RWPE2 (cell line): Measurements from ENCODE around the gene ZFP91.

Experiments
- ATAC-seq: fragments of 200-7000 bp; cut with Tn5 transposase; 3 replicates; pipeline ENCODE4 v1.9.1; 2021; ENCODE audit warnings: low read depth
- DNase-seq: peaks from one replicate; pipeline ENCODE4 v3.0.0-alpha.2; 2020; ENCODE audit warnings: low spot score
- H3K27ac ChIP-seq: fragments of 450-650 bp; 2 replicates; pipeline ENCODE4 v1.5.1; 2017; ENCODE audit warnings: mild to moderate bottlenecking; ENCODE audit not compliant: poor library complexity, severe bottlenecking
- H3K27me3 ChIP-seq: fragments of 250-450 bp; sonication (Bioruptor Pico); 2 replicates; pipeline ENCODE4 v1.5.1; 2021; ENCODE audit warnings: mild to moderate bottlenecking, moderate library complexity; ENCODE audit not compliant: insufficient read depth, poor library complexity, severe bottlenecking
- H3K36me3 ChIP-seq: fragments of 250-450 bp; sonication (Bioruptor Pico); 2 replicates; pipeline ENCODE4 v1.5.1; 2020; ENCODE audit warnings: low read depth, mild to moderate bottlenecking, moderate library complexity
- H3K4me1 ChIP-seq: fragments of 250-450 bp; sonication (Bioruptor Pico); 2 replicates; pipeline ENCODE4 v1.5.1; 2021; ENCODE audit warnings: mild to moderate bottlenecking, moderate library complexity; ENCODE audit not compliant: insufficient read depth, poor library complexity, severe bottlenecking
- H3K4me3 ChIP-seq: fragments of 250-450 bp; sonication (Bioruptor Pico); 2 replicates; pipeline ENCODE4 v1.5.1; 2021; ENCODE audit warnings: mild to moderate bottlenecking, moderate library complexity; ENCODE audit not compliant: severe bottlenecking
- H3K9me3 ChIP-seq: fragments of 250-450 bp; sonication (Bioruptor Pico); 2 replicates; pipeline ENCODE4 v1.5.1; 2021; ENCODE audit warnings: mild to moderate bottlenecking, moderate library complexity; ENCODE audit not compliant: severe bottlenecking
- TF ChIP-seq, protein P1 (sequence below): fragments of 450-650 bp; IDR thresholded peaks from one replicate; pipeline ENCODE4 v1.5.1; 2017; ENCODE audit warnings: mild to moderate bottlenecking, moderate library complexity; ENCODE audit not compliant: poor library complexity, severe bottlenecking

The ZFP91 gene

DNA sequence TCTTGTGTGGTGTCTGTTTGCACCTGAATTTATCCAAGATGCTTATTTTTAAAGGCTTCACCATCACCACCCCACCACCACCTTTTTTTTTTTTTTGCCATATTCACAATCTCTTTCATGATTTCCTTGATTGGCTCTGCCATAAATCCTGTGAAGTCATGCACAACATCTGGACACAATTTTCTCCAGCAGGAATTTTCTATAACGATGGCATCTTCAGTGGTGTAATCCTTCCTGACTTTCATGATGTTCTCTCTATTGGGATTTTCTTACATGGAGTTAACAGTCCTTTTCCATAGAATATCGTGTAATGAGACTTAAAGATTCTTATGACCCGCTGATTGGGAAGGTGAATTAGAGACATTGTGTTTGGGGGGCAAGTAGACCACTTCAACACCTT, 17.8 kb downstream of the ZFP91 start:
- Histone ChIP-seq H3K9me3 (no peaks in the 10 kb centered on the region), H3K27ac (no peak overlapping the region), H3K36me3 (peaks cover 54% of the 10 kb centered on the region), H3K4me3 (no peak overlapping the region), H3K27me3 (no peaks in the 10 kb centered on the region), H3K4me1 (peaks cover 6% of the 10 kb centered on the region)
- ATAC-seq (no peak), DNase-seq (no peak)
- TF ChIP-seq, protein P1, sequence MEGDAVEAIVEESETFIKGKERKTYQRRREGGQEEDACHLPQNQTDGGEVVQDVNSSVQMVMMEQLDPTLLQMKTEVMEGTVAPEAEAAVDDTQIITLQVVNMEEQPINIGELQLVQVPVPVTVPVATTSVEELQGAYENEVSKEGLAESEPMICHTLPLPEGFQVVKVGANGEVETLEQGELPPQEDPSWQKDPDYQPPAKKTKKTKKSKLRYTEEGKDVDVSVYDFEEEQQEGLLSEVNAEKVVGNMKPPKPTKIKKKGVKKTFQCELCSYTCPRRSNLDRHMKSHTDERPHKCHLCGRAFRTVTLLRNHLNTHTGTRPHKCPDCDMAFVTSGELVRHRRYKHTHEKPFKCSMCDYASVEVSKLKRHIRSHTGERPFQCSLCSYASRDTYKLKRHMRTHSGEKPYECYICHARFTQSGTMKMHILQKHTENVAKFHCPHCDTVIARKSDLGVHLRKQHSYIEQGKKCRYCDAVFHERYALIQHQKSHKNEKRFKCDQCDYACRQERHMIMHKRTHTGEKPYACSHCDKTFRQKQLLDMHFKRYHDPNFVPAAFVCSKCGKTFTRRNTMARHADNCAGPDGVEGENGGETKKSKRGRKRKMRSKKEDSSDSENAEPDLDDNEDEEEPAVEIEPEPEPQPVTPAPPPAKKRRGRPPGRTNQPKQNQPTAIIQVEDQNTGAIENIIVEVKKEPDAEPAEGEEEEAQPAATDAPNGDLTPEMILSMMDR = no peak

DNA sequence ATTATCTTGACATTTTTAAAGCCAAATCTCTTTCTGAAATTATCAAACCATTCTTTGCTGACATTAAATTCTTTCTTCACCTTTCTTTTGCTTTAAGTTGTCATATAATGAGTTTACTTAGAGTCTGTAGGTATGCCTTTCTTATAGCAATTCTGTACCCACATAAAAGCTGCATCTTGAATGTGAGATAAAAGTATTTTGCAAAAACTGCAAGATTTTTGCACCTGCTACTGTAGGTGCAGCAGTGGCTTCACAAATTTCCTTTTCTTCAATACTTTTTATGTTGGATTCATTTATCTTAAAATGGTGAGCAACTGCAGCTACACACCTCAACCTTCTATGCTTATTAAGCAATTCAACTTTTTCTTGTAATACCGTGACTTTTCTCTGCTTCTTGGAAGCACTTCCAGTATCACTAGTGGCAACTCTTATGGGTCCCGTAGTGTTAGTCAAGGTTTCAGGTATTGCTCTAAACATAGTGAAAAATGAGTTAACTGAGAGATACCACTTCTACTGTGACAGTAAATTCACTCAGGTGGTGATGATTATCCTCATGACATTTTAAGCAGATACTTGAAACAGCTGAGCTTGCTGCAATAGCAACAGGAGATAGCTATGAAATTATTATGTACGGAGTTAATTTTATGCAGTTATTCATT, 18.8 kb downstream of the ZFP91 start:
- no peak for ATAC-seq
- TF ChIP-seq, protein P1 = no peak
- Histone ChIP-seq H3K4me3 (no peak overlapping the region), H3K27me3 (no peaks in the 10 kb centered on the region), H3K27ac (no peak overlapping the region), H3K4me1 (peaks cover 4% of the 10 kb centered on the region), H3K9me3 (no peaks in the 10 kb centered on the region), H3K36me3 (peaks cover 56% of the 10 kb centered on the region)
- no peak for DNase-seq

DNA sequence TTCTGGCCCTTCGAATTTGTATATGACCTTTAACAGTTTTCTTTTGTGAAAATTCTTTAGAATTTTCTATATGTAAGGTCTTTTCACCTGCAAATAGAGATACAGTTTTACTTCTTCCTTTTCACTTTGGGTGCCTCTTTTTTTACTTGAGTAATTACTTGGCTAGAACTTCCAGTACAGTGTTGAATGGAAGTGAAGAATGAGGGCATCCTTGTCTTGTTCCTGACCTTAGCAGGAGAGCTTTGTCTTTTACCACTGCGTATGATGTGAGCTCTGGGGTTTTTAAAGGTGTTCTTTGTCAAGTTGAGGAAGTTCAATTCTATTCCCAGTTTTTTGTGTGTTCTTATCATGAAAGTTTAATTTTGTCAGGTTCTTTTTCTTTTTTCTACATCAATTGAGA, 21.6 kb downstream of the ZFP91 start:
- DNase-seq = no peak
- TF ChIP-seq, protein P1 = no peak
- Histone ChIP-seq H3K4me3 (no peak overlapping the region), H3K9me3 (no peaks in the 10 kb centered on the region), H3K36me3 (peaks cover 45% of the 10 kb centered on the region), H3K27me3 (no peaks in the 10 kb centered on the region), H3K27ac (no peak overlapping the region), H3K4me1 (peaks cover 4% of the 10 kb centered on the region)
- no peak for ATAC-seq

DNA sequence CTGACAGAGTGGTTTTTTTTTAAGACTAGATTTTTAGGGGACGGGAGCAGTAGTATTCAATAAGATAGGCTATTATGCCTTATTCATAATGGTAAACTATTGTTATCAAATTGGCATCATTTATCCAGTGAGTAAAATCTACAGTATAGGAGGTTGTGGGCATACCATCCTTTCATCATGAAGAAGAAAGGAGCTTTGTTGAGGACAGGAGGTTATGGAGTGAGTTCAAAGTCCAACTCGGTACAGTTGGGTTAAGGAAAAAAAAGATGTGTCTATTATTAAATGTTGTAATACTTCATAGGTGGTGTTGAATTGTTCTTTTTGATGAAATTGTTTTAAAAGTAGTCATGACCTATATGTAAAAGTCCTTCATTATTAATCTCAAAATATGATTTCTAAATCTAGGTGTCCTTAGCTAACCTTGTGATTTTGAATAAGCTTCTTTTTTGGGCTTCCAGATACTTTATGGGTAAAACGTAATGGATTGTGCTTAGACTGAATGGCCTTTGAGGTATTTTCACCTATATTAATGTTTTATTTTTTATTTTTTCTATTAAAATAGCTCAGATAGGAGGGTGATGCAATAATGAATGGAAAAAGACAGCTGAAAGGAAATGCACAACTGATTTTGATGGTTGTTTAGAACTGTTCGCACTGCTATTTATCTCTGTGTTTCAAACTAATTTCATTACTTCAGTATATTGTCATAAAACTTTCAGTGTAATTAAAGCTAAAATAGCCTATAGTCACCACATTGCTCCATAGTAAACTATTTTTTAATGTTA, 28.3 kb downstream of the ZFP91 start:
- Histone ChIP-seq H3K36me3 (peaks cover 52% of the 10 kb centered on the region), H3K27me3 (no peaks in the 10 kb centered on the region), H3K4me1 (peaks cover 4% of the 10 kb centered on the region), H3K27ac (no peak overlapping the region), H3K4me3 (no peak overlapping the region), H3K9me3 (no peaks in the 10 kb centered on the region)
- TF ChIP-seq, protein P1 = no peak
- no peak for ATAC-seq
- DNase-seq = no peak

DNA sequence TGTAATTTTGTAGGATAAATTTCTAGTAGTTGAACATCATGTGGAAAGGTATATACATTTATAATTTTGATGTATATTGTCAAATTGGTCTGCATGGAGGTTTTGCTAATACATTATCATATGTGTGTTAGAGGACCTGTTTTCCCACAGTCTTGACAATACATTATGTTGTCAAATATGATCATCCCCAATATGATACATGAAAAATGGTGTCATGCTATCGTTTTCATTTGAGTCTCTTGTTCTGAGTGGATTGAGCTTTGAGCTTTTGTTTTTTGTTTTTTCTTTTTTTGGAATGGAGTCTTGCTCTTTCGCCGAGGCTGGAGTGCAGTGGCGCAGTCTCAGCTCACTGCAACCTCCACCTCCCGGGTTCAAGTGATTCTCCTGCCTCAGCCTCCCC, 29.5 kb downstream of the ZFP91 start:
- Histone ChIP-seq H3K36me3 (peaks cover 54% of the 10 kb centered on the region), H3K4me1 (peaks cover 4% of the 10 kb centered on the region), H3K4me3 (no peak overlapping the region), H3K27me3 (no peaks in the 10 kb centered on the region), H3K9me3 (no peaks in the 10 kb centered on the region), H3K27ac (no peak overlapping the region)
- DNase-seq = no peak
- TF ChIP-seq, protein P1 = no peak
- ATAC-seq = no peak
